Fibroblast of villous mesenchyme (primary cell): ENCODE data around the gene ACAP3. TPM values are rescaled to one million over a fixed set of nuclear protein-coding genes. Genes with fewer than 3 reads are reported as not detected.
A peak's percentile ranks its signal among the peaks of the same experiment; 100 is the strongest.

Experiments
- DNase-seq: peaks from one replicate; pipeline ENCODE4 v3.0.0-alpha.2; 2010; ENCODE audit warnings: low read depth
- H3K4me3 ChIP-seq: 2 replicates; pipeline ENCODE4 v1.5.1; 2011; ENCODE audit warnings: low read depth, mild to moderate bottlenecking, low read length
- CTCF ChIP-seq: IDR thresholded peaks from 2 replicates; pipeline ENCODE4 v1.5.1; 2012; ENCODE audit warnings: low read depth, mild to moderate bottlenecking, low read length; ENCODE audit not compliant: insufficient read depth
- total RNA-seq: library from RNA; depleted of rRNA; stranded (reverse); fragments of >200 nt; gene quantifications from 2 replicates; pipeline ENCODE4 v1.2.3, GENCODE V29; 2012

ACAP3 gene
- total RNA-seq, 1 donor: 43.2 TPM

- TF ChIP-seq CTCF: no peak
- DNase-seq: no peak
Measured at GRCh38 chr1:1272341-1273208, 35.2 kb downstream of the ACAP3 start.

GRCh38 chr1:1270813-1271212 is 36.9 kb downstream of the ACAP3 start:
- TF ChIP-seq CTCF: no peak
- DNase-seq: peak; percentile 66
- H3K4me3 ChIP-seq: peak overlapping the region; percentile 33

More at GRCh38 chr1:1272341-1273208, 35.2 kb downstream of the ACAP3 start:
- H3K4me3 ChIP-seq: peak overlapping the region; percentile 76

GRCh38 chr1:1268284-1268682 is 39.4 kb downstream of the ACAP3 start:
- H3K4me3 ChIP-seq: no peak overlapping the region
- no peak for DNase-seq

GRCh38 chr1:1267488-1268283 is 40.0 kb downstream of the ACAP3 start:
- no peak overlapping the region for H3K4me3 ChIP-seq
- DNase-seq: no peak
- TF ChIP-seq CTCF: no peak

More at GRCh38 chr1:1268284-1268682, 39.4 kb downstream of the ACAP3 start:
- no peak for TF ChIP-seq CTCF

GRCh38 chr1:1264868-1265272 is 42.9 kb downstream of the ACAP3 start:
- no peak overlapping the region for H3K4me3 ChIP-seq
- DNase-seq: peak; percentile 96
- peak; percentile 54 for TF ChIP-seq CTCF

- no peak for DNase-seq
- H3K4me3 ChIP-seq: no peak overlapping the region
- TF ChIP-seq CTCF: no peak
Measured at GRCh38 chr1:1264026-1264425, 43.7 kb downstream of the ACAP3 start.
